ENCODE data around the gene ACKR2. TPM values are rescaled to one million over a fixed set of nuclear protein-coding genes. Genes with fewer than 3 reads are reported as not detected.
"Not testable (repeated sequence)": the region's sequence is repeated elsewhere in the genome, so short reads cannot be mapped to it uniquely, and the experiment has no call there.

The ACKR2 gene
- total and polyA plus RNA-seq, 4 donors = 0.26 to 7.8 (median 3.1) TPM; not detected in 1

DNA sequence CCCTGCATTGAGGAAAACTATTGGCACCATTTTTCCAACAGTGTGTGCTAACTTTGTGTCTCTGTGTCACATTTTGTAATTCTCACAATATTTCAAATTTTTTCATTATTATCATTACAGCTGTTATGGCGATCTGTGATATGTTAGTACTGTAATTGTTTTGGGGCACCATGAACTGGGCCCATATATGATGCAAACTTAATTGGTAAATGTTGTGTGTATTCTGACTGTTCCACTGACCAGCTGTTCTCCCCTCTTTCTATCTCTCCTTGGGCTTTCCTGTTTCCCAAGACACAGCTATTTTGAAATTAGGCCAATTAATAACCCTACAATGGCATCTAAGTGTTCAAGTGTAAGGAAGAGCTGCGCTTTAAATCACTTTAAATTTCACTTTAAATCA is 68.6 kb downstream of the ACKR2 start:
- Histone ChIP-seq H3K9me3 (ENCODE audit: control insufficient read depth, low read length) (no peaks in the 10 kb centered on the region), H3K36me3 (ENCODE audit: control insufficient read depth in 1 of 2, insufficient read depth in 2 of 2, low read length in 1 of 2) (no peaks in the 10 kb centered on the region), H3K27ac (ENCODE audit: low read depth in 1 of 2, low read length in 2 of 2) (no peak overlapping the region), H3K27me3 (ENCODE audit: control insufficient read depth in 1 of 2, insufficient read depth in 2 of 2, low read length in 1 of 2) (no peaks in the 10 kb centered on the region), H3K4me1 (ENCODE audit: control insufficient read depth in 1 of 2, insufficient read depth in 2 of 2, low read length in 2 of 2) (no peaks in the 10 kb centered on the region), H3K4me3 (ENCODE audit: low read length in 2 of 2) (no peak overlapping the region)
- no peak for DNase-seq
- ATAC-seq (ENCODE audit: low FRiP score) = no peak
- intact Hi-C loops (cut with DNase I) = no loop called here
- WGBS, 2 donors = 86 to 90% methylated on average over 2 of the region's 2 CpGs

DNA sequence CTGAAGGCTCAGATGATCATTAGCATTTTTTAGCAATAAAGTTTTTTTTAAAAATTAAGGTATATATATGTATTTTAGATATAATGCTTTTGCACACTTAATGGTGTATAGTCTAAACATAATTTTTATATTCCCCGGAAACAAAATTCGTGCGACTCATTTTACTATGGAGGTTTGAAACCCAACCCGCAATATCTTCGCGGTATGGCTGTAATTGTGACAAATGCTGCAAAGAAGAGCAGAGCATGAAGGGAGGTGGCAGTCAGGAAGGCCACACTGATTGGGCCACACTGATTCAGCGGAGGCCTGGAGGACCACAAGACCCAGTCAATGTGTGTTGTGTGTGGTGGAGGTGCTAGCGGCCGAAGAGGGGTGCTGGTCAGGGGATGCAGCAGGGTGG is 70.9 kb downstream of the ACKR2 start:
- 92% methylated on average over 9 of the region's 9 CpGs for WGBS, 2 donors
- DNase-seq (no peak), ATAC-seq (ENCODE audit: low FRiP score) (no peak)
- H3K27me3 ChIP-seq (ENCODE audit: control insufficient read depth in 1 of 2, insufficient read depth in 2 of 2, low read length in 1 of 2) = no peaks in the 10 kb centered on the region
- H3K27ac ChIP-seq (ENCODE audit: low read depth in 1 of 2, low read length in 2 of 2) = no peak overlapping the region
- no peaks in the 10 kb centered on the region for H3K9me3 ChIP-seq (ENCODE audit: control insufficient read depth, low read length)
- no peak overlapping the region for H3K4me3 ChIP-seq (ENCODE audit: low read length in 2 of 2)
- H3K4me1 ChIP-seq (ENCODE audit: control insufficient read depth in 1 of 2, insufficient read depth in 2 of 2, low read length in 2 of 2) = no peaks in the 10 kb centered on the region
- H3K36me3 ChIP-seq (ENCODE audit: control insufficient read depth in 1 of 2, insufficient read depth in 2 of 2, low read length in 1 of 2) = no peaks in the 10 kb centered on the region
- intact Hi-C loops (cut with DNase I) = loop anchor here (2.0 to 5.0 kb wide), 2 partner anchors 48 to 49 kb away; no protein-coding TSS in a partner anchor

DNA sequence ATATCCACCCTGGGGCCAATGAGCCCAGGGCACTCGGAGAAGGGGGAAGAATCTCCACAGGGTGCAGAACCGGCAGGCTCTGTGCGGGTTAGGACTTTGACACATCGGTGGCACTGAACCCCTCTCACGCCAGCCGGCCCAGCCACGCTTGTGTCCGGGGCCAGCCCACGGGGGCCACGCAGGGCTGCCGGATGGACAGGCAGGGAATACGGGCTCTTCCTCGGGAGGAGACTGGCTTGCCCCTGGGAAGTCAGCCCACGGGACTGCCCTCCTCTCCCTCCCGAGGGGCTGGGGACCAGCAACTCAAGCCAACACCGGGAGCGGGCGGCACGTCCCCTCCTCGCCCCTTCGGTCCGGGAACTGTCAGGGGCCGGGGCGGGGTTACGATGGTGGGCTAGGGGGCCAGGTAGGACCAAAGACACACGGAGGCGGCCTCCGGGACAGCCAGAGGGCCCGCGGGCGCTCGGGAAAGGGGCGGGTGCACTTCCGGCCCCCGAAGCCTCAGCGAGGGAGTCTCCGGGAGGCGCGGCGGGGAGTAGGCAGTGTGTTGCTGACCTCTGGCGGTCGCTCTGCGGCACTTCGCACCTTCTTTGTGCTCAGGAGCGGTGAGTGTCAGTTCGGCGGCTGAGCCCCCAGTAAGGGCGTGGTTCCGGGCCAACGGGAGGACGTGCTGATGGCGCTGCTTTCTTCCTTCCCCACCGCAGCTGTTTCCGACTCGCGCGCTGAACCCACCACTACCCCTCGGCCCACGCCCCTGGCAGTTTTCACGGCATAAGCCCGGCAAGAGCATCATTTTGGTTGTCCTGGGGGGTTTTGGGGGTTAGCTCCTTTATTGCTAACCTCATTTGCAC is 71.6 kb downstream of the ACKR2 start:
- Histone ChIP-seq H3K27me3 (ENCODE audit: control insufficient read depth in 1 of 2, insufficient read depth in 2 of 2, low read length in 1 of 2) (no peaks in the 10 kb centered on the region), H3K27ac (ENCODE audit: low read depth in 1 of 2, low read length in 2 of 2) (no peak overlapping the region), H3K4me1 (ENCODE audit: control insufficient read depth in 1 of 2, insufficient read depth in 2 of 2, low read length in 2 of 2) (no peaks in the 10 kb centered on the region), H3K9me3 (ENCODE audit: control insufficient read depth, low read length) (no peaks in the 10 kb centered on the region), H3K4me3 (ENCODE audit: low read length in 2 of 2) (peak overlapping the region; percentile 58 to 70), H3K36me3 (ENCODE audit: control insufficient read depth in 1 of 2, insufficient read depth in 2 of 2, low read length in 1 of 2) (no peaks in the 10 kb centered on the region)
- ATAC-seq (ENCODE audit: low FRiP score) = peak; percentile 98
- peak; percentile 91 to 94 for DNase-seq
- intact Hi-C loops (cut with DNase I) = loop anchor here (1.0 to 5.0 kb wide), 3 partner anchors 49 to 100 kb away; no protein-coding TSS in a partner anchor
- 2 to 3% methylated on average over 59 to 61 of the region's 61 CpGs for WGBS, 2 donors

DNA sequence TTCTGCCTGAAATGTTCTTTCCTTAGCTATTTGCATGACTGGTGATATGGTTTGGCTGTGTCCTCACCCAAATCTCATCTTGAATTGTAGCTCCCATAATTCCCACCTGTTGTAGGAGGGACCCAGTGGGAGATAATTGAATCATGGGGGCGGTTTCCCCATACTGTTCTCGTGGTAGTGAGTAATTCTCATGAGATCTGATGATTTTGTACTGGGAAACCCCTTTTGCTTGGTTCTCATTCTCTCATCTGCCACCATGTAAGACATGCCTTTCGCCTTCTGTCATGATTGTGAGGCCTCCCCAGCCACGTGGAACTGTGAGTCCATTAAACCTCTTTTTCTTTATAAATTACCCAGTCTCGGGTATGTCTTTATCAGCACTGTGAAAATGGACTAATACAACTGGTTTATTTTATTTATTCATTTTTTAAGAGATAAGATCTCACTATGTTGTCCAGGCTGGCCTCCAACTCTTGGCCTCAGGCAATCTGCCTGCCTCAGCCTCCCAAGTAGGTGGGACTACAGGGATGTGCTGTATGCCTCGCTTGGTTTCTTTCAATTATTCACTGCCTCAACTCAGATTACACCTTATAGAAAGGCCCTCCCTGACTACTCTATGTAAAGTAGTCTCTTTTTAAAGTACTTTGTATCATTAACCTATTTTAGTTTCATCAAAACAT is 74.1 kb downstream of the ACKR2 start:
- H3K4me3 ChIP-seq (ENCODE audit: low read length in 2 of 2); DNase-seq; H3K4me1 ChIP-seq (ENCODE audit: control insufficient read depth in 1 of 2, insufficient read depth in 2 of 2, low read length in 2 of 2); H3K36me3 ChIP-seq (ENCODE audit: control insufficient read depth in 1 of 2, insufficient read depth in 2 of 2, low read length in 1 of 2); H3K27me3 ChIP-seq (ENCODE audit: control insufficient read depth in 1 of 2, insufficient read depth in 2 of 2, low read length in 1 of 2); H3K9me3 ChIP-seq (ENCODE audit: control insufficient read depth, low read length); H3K27ac ChIP-seq (ENCODE audit: low read depth in 1 of 2, low read length in 2 of 2); ATAC-seq (ENCODE audit: low FRiP score): not testable (repeated sequence)
- intact Hi-C loops (cut with DNase I) = loop anchor here in 1 of 2 donors (2.0 to 5.0 kb wide), 2 partner anchors 51 to 103 kb away; no protein-coding TSS in a partner anchor
- 73 to 80% methylated on average over 6 of the region's 6 CpGs for WGBS, 2 donors

DNA sequence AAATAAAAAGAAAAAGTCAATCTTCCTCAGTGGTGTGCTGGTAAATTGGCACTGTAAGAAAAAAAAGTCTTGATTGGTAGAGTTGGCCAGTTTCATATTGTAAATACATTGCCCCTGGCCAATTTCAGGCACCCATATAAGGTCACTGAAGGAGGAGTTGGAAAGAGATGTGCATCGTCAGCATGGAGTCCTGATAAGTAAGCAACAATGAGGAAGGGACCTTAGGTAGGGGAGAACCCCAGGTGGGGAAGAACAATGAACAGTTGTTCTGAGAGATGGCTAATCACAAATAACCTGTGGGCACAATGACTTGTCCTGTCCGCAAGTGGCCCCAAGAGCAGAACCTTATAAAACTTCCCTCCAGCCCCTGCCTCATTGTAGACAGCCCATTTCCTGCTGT is 75.1 kb downstream of the ACKR2 start:
- intact Hi-C loops (cut with DNase I) = loop anchor here in 1 of 2 donors (5.0 kb wide), 1 partner anchor 52 kb away; no protein-coding TSS in a partner anchor
- H3K4me1 ChIP-seq (ENCODE audit: control insufficient read depth in 1 of 2, insufficient read depth in 2 of 2, low read length in 2 of 2) = no peaks in the 10 kb centered on the region
- H3K4me3 ChIP-seq (ENCODE audit: low read length in 2 of 2) = no peak overlapping the region
- DNase-seq (no peak), ATAC-seq (ENCODE audit: low FRiP score) (no peak)
- no peaks in the 10 kb centered on the region for H3K27me3 ChIP-seq (ENCODE audit: control insufficient read depth in 1 of 2, insufficient read depth in 2 of 2, low read length in 1 of 2)
- 76 to 79% methylated on average over 2 of the region's 2 CpGs for WGBS, 2 donors
- no peak overlapping the region for H3K27ac ChIP-seq (ENCODE audit: low read depth in 1 of 2, low read length in 2 of 2)
- H3K36me3 ChIP-seq (ENCODE audit: control insufficient read depth in 1 of 2, insufficient read depth in 2 of 2, low read length in 1 of 2) = peaks cover 0 to 1% of the 10 kb centered on the region in 2 donors
- H3K9me3 ChIP-seq (ENCODE audit: control insufficient read depth, low read length) = no peaks in the 10 kb centered on the region

DNA sequence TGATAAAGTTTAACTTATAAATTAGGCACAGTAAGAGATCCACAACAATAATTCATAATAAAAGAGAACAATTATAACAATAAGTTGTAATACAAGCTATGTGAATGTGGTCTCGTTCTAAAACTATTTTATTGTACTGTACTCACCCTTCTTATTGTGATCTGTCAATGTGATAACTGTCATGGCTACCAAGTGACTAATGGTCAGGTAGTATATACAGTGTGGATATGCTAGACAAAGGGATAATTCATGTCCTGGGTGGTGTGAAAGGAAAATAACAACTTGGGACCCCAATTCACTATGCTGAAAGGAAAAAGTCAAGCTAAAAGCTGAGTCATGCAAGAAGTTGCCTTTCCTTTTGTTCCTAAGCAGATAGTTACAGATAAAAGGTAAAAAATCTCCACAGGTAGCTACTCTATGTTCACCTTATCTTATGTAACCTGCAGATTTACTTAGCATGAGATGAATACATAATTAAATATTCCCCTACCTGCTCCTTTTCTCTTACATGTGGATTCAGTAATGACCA is 77.1 kb downstream of the ACKR2 start:
- WGBS, 2 donors = 86 to 92% methylated on average over 1 of the region's 1 CpG
- no peaks in the 10 kb centered on the region for H3K4me1 ChIP-seq (ENCODE audit: control insufficient read depth in 1 of 2, insufficient read depth in 2 of 2, low read length in 2 of 2)
- H3K27me3 ChIP-seq (ENCODE audit: control insufficient read depth in 1 of 2, insufficient read depth in 2 of 2, low read length in 1 of 2) = no peaks in the 10 kb centered on the region
- peaks cover 0 to 1% of the 10 kb centered on the region in 2 donors for H3K36me3 ChIP-seq (ENCODE audit: control insufficient read depth in 1 of 2, insufficient read depth in 2 of 2, low read length in 1 of 2)
- DNase-seq (no peak), ATAC-seq (ENCODE audit: low FRiP score) (no peak)
- H3K9me3 ChIP-seq (ENCODE audit: control insufficient read depth, low read length) = no peaks in the 10 kb centered on the region
- intact Hi-C loops (cut with DNase I) = no loop called here
- H3K27ac ChIP-seq (ENCODE audit: low read depth in 1 of 2, low read length in 2 of 2) = no peak overlapping the region
- no peak overlapping the region for H3K4me3 ChIP-seq (ENCODE audit: low read length in 2 of 2)

DNA sequence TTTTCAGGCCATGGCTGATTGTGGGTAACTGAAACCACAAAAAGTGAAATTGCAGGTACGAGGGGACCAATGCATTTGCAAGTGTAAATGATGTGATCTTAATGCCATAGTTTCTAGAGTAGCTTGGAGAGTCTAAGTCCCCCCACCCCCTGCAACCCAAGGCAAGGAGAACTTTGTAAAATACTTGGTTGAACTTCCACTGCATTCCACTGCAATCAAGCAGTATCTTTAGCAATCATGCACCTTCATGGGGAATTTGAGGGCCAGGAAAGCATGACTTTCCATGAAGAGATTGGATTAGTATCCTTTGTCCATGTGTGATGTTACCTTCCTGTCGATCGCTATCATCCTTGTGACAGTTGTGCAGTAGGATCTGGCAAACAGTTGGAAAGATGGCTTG is 77.8 kb downstream of the ACKR2 start:
- DNase-seq = no peak
- Histone ChIP-seq H3K9me3 (ENCODE audit: control insufficient read depth, low read length) (no peaks in the 10 kb centered on the region), H3K4me1 (ENCODE audit: control insufficient read depth in 1 of 2, insufficient read depth in 2 of 2, low read length in 2 of 2) (no peaks in the 10 kb centered on the region), H3K4me3 (ENCODE audit: low read length in 2 of 2) (no peak overlapping the region), H3K27me3 (ENCODE audit: control insufficient read depth in 1 of 2, insufficient read depth in 2 of 2, low read length in 1 of 2) (no peaks in the 10 kb centered on the region), H3K27ac (ENCODE audit: low read depth in 1 of 2, low read length in 2 of 2) (no peak overlapping the region), H3K36me3 (ENCODE audit: control insufficient read depth in 1 of 2, insufficient read depth in 2 of 2, low read length in 1 of 2) (peaks cover 0 to 1% of the 10 kb centered on the region in 2 donors)
- ATAC-seq (ENCODE audit: low FRiP score) = no peak
- WGBS, 2 donors = 79 to 88% methylated on average over 3 of the region's 3 CpGs
- intact Hi-C loops (cut with DNase I) = no loop called here

DNA sequence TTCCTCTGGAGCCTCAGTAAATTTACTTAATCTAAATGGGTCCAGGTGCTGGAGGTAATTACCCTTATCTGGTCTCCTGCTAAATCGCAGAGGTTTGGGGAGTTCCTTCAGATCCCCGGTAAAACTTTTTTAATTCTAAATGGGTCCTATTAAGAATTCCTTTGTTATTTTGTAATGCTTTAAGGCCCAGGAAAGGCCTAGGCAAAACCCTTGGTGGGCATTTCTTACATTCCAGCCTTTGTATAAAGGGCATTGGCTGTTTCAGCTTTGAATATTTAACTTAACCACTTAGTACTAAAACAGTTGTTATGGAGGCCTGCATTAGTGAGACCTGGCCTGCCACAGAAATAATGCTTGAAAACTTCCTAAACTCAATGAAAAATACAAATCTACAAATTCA is 81.8 kb downstream of the ACKR2 start:
- H3K4me3 ChIP-seq (ENCODE audit: low read length in 2 of 2) = no peak overlapping the region
- H3K27ac ChIP-seq (ENCODE audit: low read depth in 1 of 2, low read length in 2 of 2) = no peak overlapping the region
- ATAC-seq (ENCODE audit: low FRiP score) (no peak), DNase-seq (no peak)
- no peaks in the 10 kb centered on the region for H3K27me3 ChIP-seq (ENCODE audit: control insufficient read depth in 1 of 2, insufficient read depth in 2 of 2, low read length in 1 of 2)
- 19 to 39% methylated on average over 2 of the region's 2 CpGs for WGBS, 2 donors
- intact Hi-C loops (cut with DNase I) = no loop called here
- H3K4me1 ChIP-seq (ENCODE audit: control insufficient read depth in 1 of 2, insufficient read depth in 2 of 2, low read length in 2 of 2) = no peaks in the 10 kb centered on the region
- H3K36me3 ChIP-seq (ENCODE audit: control insufficient read depth in 1 of 2, insufficient read depth in 2 of 2, low read length in 1 of 2) = peaks cover 0 to 1% of the 10 kb centered on the region in 2 donors
- H3K9me3 ChIP-seq (ENCODE audit: control insufficient read depth, low read length) = no peaks in the 10 kb centered on the region

Data from aorta (tissue), 5 donors.